GM21786 (cell line): ENCODE results near the gene CSNK2B.
"Not testable (repeated sequence)": the region's sequence is repeated elsewhere in the genome, so short reads cannot be mapped to it uniquely, and the experiment has no call there.

ENCODE experiments used
- ATAC-seq: cut with Tn5 transposase; IDR thresholded peaks from one replicate; pipeline ENCODE4 v1.9.1; 2021; ENCODE audit not compliant: unreplicated experiment

The CSNK2B gene

GRCh38 chr6:31687860-31688693 is 22.2 kb downstream of the CSNK2B start:
- no peak for ATAC-seq

DNA sequence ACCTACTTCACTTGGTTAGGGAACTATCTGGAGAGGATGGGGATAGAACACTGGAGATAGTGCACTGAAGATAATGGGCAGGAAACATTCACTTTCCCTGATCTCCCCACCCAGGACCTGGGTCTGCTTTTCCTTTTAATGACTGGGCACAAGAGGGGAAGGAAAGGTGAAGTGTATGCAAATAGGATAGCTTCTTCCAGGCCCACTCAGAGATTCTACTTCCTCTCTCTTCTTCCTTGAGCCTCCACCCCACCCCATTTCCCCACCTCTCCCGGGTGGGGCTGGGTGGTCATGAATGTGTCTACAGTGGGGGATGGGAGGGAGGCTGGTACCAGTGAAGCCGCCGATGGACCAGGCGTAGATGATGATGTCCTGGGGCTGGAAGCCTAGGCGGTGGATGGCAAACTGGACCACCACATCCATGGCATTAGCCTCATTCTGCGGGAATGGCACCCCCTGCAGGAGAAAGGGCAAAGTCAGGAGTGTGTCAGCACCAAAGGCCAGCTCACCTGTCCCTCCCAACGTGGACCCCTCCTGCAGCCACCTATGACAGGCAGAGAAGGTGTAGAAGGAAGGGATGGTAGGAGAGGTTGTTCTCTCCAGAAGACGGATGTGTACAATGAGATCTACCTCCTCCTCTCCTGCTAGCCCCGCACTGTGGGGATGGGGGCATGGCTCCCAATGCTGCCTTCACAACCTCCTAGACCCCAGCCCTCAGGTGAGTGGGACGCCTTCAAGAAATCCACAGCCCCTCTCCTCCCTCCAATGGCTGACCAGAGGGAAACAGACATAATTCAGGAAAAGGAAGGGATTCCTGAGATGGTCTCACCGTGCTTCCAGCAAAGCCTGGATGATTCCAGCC is 23.6 kb downstream of the CSNK2B start:
- no peak for ATAC-seq

- ATAC-seq, result no peak
Measured at GRCh38 chr6:31690231-31691077, 24.6 kb downstream of the CSNK2B start.

GRCh38 chr6:31691078-31691463 is 25.2 kb downstream of the CSNK2B start:
- no peak for ATAC-seq

GRCh38 chr6:31691564-31692108 is 25.8 kb downstream of the CSNK2B start:
- ATAC-seq, result no peak

GRCh38 chr6:31692353-31692752 is 26.5 kb downstream of the CSNK2B start:
- ATAC-seq, result no peak

GRCh38 chr6:31692886-31693285 is 27.0 kb downstream of the CSNK2B start:
- ATAC-seq, result no peak

DNA sequence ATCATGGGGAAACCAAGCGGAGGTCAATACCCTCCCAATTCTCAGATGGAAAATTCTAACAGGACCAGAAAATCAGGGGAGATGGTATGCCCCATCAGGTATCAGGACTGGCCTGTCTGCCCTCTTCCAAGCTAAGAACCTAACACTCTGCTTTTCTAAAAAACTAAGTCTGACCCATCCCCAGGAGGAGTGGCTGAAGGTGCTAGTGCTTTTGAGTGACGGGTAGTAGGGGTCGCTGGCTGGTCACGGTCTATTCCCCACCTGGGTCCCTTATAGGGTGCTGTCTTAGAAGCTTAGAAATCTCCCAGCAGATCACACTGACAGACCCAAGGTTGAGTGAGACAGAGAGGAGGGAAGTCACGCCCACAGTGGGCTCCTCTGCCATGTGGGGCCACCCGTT is 27.7 kb downstream of the CSNK2B start:
- no peak for ATAC-seq

GRCh38 chr6:31697555-31697954 is 31.7 kb downstream of the CSNK2B start:
- ATAC-seq, result no peak

GRCh38 chr6:31700740-31701401 is 35.0 kb downstream of the CSNK2B start:
- ATAC-seq, result no peak

- ATAC-seq, result no peak
Measured at GRCh38 chr6:31701666-31702404, 36.0 kb downstream of the CSNK2B start.

- ATAC-seq, result no peak
Measured at GRCh38 chr6:31702405-31702818, 36.5 kb downstream of the CSNK2B start.

GRCh38 chr6:31702819-31703716 is 37.2 kb downstream of the CSNK2B start, which contains the start of gene ABHD16A:
Gene ABHD16A, minus strand, starts transcription at chr6:31703324. Its CDS starts 43 bp downstream, at chr6:31703281.
- ATAC-seq, result peak; percentile 92

GRCh38 chr6:31705931-31706330 is 40.1 kb downstream of the CSNK2B start:
- ATAC-seq, result no peak

DNA sequence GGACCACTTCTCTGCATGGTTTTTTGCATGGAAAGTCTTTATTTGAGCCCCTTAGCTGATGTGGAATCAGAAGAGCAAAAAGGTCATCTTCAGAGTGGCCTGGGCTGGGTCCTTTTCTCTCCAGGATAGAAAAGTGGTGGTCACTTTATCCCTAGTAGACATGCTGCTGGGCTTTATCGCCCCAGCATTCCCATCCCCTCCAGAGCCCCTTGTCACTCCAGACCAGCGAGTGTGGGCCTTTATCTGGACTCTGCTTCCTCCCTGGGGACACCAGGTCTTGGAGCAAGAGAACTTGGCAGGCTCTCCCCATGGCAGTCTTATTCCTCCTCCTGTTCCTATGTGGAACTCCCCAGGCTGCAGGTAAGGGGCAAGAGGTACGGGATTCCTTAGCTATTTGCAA is 40.7 kb downstream of the CSNK2B start, which contains the start of gene LY6G6F:
Gene LY6G6F, plus strand, starts transcription at position 268 of the 400 bp plus-strand sequence. Its CDS starts 41 bp downstream, at position 309.
- ATAC-seq, result no peak

DNA sequence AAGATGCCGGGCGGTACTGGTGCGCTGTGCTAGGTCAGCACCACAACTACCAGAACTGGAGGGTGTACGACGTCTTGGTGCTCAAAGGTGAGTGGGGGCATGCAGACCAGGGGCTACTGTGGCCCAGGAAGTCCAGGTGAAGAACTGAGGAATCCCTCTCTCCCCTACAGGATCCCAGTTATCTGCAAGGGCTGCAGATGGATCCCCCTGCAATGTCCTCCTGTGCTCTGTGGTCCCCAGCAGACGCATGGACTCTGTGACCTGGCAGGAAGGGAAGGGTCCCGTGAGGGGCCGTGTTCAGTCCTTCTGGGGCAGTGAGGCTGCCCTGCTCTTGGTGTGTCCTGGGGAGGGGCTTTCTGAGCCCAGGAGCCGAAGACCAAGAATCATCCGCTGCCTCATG is 41.8 kb downstream of the CSNK2B start:
- no peak for ATAC-seq

- ATAC-seq, result no peak
Measured at GRCh38 chr6:31708224-31708623, 42.3 kb downstream of the CSNK2B start.

GRCh38 chr6:31709157-31709556 is 43.3 kb downstream of the CSNK2B start:
- ATAC-seq, result not testable (repeated sequence)
